Tibial nerve (tissue), 3 donors: ENCODE data around the gene WNT11.

Experiments used
- POLR2A ChIP-seq, 2 donors: fragments of 450-650 bp; IDR thresholded peaks; one replicate each; pipeline ENCODE4 v1.6.1; 2017; ENCODE audit warnings: antibody characterized with exemption in 2 of 2, mild to moderate bottlenecking in 2 of 2, moderate library complexity in 2 of 2
- TF ChIP-seq, protein P1 (sequence below), 5 experiments: fragments of 200-600 bp in 3 of 5; fragments of 450-650 bp in 2 of 5; sonication (generic) in 3 of 5; IDR thresholded peaks; one replicate each; pipeline ENCODE4 v1.5.1; 2016 to 2019; ENCODE audit warnings: antibody characterized with exemption in 5 of 5, mild to moderate bottlenecking in 3 of 5, moderate library complexity in 2 of 5

DNA sequence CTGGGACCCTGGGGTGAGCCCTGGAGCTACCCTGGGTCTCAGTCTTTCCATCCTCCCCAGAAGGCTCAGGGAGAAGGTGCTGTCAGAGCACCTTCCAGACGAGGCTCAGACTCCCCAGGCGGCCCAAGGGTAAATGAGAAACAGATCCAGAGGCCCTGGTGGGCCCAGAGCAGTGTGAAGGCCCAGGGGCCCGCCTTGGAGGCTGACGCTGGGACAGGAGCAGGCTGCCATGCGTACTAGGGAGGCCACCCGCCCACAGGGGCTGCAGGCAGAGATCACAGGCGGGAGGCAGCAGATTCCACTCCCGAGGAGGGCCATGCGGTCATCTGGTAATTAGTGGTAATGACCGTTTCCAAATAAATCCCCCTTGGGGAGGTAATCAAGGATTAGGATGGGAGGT is 5.2 kb downstream of the WNT11 start:
- TF ChIP-seq, protein P1, sequence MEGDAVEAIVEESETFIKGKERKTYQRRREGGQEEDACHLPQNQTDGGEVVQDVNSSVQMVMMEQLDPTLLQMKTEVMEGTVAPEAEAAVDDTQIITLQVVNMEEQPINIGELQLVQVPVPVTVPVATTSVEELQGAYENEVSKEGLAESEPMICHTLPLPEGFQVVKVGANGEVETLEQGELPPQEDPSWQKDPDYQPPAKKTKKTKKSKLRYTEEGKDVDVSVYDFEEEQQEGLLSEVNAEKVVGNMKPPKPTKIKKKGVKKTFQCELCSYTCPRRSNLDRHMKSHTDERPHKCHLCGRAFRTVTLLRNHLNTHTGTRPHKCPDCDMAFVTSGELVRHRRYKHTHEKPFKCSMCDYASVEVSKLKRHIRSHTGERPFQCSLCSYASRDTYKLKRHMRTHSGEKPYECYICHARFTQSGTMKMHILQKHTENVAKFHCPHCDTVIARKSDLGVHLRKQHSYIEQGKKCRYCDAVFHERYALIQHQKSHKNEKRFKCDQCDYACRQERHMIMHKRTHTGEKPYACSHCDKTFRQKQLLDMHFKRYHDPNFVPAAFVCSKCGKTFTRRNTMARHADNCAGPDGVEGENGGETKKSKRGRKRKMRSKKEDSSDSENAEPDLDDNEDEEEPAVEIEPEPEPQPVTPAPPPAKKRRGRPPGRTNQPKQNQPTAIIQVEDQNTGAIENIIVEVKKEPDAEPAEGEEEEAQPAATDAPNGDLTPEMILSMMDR (IDR thresholded peaks at IDR 0.05) = no peak
- no peak for TF ChIP-seq POLR2A (IDR thresholded peaks at IDR 0.05)
